Mucosa of gallbladder (tissue), 1 donor: ENCODE data around the gene PLEKHJ1. TPM values are rescaled to one million over a fixed set of nuclear protein-coding genes. Genes with fewer than 3 reads are reported as not detected.
"Not testable (repeated sequence)": the region's sequence is repeated elsewhere in the genome, so short reads cannot be mapped to it uniquely, and the experiment has no call there.

Experiments used
- DNase-seq: peaks from one replicate; pipeline ENCODE4 v3.0.0-alpha.2; 2020; ENCODE audit warnings: low spot score
- total RNA-seq: library from RNA; stranded (reverse); gene quantifications from one replicate; pipeline ENCODE4 v1.2.1, GENCODE V29; 2021
- donor health status: DM: no; HTN: no; CAD: no.

The PLEKHJ1 gene, protein sequence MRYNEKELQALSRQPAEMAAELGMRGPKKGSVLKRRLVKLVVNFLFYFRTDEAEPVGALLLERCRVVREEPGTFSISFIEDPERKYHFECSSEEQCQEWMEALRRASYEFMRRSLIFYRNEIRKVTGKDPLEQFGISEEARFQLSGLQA
- 126 TPM for total RNA-seq

DNA sequence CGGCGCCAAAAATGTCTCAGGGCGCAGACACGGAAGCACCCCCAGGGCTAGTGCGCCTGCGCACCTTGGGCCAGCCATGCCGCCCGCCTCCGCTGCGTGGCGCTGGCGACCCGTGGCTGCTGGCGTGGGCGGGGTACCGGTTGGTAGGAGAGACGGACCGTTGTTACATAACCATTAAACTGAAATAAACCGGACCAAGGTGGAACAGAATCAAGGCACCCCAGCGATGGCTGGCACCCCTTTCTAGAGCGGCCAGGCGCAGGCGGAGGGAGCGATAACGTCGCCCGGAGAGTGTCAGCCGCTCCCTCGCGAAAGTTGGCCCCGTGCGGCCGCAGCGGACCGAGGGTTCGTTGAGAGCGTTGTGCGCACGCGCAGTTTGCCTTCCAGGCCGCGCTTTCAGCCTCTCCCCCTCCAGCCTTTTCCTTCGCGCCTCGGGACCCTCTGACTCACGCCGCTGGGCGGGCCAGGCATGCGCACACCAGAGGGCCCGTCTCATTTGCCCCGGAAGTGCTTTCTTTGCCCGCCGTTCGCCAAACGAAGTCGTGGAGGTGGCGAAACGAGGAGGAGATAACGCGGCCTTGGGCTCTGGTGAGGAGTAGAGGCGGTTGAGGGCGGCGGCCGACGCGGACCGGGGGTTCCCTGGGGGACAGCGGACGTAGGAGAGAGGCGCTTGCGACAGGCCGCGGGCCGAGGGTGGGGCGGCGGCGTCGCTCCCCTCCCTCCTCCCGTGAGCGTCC lies at the start of gene PLEKHJ1, which contains the start of gene SF3A2:
PLEKHJ1 (minus strand) TSS at position 16 of the 737 bp plus-strand sequence. CDS start 81 bp downstream, outside the sequence.
SF3A2 (plus strand) TSS at position 511 of the 737 bp plus-strand sequence. CDS start 6,595 bp downstream, outside the sequence.
- peak; percentile 96 for DNase-seq

DNA sequence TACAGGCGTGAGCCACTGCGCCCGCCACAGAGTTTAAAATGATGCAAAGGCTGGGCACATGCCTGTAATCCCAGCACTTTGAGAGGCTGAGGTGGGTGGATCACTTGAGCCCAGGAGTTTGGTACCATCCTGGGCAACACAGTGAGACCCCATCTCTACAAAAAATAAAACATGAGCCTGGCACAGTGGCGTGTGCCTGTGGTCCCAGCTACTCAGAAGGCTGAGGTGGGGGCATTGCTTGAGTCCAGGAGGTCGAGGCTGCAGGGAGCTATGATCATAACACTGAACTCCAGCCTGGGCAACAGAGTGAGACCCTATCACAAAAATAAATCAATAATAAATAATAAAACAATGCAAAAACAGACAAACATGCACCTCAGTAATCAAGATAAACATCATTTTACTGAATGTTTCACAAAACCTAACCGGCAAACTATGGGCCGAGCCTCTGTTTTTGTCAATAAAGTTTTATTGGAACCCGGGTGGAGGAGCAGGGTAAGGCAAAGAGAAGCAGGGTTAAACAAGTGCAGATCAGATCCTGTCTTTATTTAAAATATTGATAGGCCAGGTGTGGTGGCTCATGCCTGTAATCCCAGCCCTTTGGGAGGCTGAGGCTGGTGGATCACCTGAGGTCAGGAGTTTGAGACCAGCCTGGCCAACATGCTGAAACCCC lies 47.8 kb upstream of the PLEKHJ1 start:
- no peak for DNase-seq

DNA sequence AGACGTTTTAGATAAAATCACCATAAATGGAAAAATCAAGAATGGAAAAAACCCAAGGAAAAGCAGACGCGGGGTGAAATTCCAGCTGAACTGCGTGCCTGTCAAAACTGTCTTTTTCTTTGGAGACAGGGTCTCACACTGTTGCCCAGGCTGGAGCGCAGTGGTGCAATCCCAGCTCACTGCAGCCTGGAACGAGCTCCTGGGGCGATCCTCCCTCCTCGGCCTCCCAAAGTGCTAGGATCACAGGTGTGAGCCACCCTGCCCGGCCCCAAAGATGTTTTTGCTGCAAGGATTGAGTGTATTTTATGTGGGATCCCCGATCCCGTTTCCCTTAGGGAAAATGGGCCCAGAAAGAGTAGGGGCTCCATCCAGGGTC lies 46.7 kb upstream of the PLEKHJ1 start:
- DNase-seq, result no peak

DNA sequence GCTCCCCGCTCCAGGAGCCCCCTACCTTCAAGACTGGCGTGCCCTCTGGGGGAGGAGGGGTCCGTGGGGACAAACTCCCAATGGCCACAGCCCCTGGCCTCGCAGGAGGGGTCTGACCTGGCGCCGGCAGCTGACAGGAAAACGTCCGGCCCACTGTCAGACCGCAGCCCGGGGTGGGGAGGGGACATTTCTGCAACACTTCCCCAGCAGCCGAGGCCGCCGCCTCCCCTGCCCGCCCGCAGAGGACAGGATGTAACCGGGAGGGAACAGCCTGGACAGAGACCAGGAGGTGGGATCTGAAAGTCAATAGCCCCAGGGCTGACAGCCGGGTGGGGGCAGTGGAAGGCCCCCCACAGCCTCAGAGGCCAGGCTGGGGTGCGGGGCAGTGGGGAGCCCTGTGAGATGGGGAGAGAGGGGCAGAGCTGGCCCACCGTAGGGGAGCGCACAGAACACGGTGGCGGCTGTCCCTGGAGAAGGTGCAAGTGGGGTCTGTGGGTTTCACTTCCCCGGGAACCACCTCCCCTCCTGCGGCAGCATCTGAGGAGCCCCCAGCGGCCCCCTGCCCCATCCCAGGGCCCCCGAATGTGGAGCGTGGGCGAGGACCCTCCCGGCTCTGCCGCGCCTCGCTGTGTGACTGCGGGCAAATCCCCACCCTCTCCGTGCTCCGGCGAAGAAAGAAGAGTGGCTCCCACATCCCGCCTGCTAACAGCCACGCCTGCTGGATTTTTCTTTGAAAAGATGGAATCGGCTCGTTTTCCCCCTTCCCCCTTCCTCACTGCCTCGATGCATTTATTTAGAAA lies 46.1 kb upstream of the PLEKHJ1 start, which contains the start of gene PEAK3:
PEAK3 (minus strand) TSS at position 114 of the 800 bp plus-strand sequence. CDS start 1,244 bp downstream, outside the sequence.
- DNase-seq, result peak; percentile 66

DNA sequence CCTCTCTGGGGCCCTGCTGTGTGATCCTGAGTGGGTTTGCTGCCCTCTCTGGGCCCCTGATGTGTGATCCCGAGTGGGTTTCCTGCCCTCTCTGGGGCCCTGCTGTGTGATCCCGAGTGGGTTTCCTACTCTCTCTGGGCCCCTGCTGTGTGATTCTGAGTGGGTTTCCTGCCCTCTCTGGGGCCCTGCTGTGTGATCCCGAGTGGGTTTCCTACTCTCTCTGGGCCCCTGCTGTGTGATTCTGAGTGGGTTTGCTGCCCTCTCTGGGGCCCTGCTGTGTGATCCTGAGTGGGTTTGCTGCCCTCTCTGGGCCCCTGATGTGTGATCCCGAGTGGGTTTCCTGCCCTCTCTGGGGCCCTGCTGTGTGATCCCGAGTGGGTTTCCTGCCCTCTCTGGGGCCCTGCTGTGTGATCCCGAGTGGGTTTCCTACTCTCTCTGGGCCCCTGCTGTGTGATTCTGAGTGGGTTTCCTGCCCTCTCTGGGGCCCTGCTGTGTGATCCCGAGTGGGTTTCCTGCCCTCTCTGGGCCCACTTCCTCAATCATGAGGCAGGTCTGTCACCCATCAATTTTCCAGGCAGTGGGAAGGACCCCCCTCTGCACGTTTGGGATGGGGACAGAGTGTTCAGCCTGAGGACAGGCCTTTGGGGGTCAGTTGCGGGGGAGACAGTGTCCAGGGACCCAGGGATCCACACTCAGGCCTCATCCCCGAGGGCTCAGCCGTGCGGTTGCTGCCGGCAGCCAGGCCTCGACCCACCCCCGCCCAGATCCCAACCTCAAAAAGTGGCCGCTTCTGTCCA lies 45.3 kb upstream of the PLEKHJ1 start:
- DNase-seq, result not testable (repeated sequence)

DNA sequence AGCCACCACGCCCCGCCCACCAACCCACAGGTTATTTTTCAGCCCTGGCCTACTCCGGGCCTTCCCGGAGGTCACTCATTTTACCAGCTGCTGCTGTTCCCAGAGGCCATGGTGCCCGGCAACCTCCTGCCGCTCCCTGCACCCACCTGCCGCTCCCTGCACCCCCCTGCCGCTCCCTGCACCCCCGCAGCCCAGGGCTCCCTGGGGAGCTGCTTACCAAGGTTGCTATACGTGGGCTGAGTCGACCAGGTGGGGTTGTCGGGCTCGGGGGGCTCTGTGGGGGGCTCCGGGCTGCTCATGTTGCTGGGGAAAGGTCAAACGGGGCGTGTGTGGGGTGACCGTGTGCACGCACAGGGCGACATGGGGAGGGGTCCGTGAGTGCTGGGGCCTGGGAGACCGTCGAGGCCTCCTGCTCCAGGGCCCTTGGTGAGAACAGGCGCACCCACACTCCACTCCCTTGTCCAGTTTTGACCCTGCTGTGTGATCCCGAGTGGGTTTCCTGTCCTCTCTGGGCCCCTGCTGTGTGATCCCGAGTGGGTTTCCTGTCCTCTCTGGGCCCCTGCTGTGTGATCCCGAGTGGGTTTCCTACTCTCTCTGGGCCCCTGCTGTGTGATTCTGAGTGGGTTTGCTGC lies 44.6 kb upstream of the PLEKHJ1 start:
- no peak for DNase-seq

DNA sequence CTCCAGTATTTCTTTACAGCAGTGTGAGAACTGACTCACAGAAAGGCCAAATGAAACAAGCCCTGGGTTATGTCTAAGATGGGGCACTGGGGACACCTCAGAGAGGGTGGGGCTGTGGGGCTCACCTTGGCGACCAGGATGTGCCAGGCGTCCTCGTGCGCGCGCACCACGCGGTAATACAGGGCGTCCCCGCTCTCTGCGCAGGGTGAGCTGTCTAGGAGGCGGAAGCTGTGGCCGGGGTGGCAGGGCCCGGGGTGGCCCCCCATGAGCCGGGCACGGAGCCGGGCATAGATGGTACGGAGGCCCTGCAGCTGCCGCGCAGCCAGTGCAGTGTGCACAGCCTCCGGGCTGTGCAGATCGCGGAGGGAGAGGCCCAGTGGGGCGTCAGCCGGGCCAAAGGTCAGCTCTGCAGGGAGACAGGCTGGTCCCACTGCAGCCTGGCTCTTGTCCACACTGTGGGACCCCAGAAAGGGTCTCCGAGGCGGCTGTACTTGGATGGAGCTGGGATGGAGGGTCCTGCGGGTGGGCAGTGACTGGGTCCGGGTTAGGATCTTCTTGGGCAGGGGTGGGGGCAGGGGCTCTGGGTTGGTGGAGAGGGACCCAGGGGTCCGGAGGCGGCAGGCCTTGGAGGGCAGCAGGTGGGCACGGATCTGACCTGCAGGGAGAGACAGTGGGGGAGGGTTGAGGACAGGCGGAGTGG lies 42.5 kb upstream of the PLEKHJ1 start:
- no peak for DNase-seq

DNA sequence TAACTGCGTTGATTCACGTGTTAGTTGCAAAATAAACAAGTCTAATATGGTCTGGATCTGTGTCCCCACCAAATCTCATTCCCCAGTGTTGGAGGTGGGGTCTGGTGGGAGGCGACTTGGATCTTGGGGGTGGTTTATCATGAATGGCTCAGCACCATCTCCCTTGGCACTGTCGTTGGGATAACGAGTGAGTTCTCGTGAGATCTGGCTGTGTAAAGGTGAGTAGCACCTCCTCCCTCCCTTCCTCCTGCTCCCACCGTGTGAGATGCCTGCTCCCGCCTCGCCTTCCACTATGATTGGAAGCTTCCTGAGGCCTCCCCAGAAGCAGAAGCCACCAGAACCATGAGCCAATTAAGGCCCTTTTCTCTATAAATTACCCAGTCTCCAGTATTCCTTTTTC lies 41.0 kb upstream of the PLEKHJ1 start:
- DNase-seq, result no peak

DNA sequence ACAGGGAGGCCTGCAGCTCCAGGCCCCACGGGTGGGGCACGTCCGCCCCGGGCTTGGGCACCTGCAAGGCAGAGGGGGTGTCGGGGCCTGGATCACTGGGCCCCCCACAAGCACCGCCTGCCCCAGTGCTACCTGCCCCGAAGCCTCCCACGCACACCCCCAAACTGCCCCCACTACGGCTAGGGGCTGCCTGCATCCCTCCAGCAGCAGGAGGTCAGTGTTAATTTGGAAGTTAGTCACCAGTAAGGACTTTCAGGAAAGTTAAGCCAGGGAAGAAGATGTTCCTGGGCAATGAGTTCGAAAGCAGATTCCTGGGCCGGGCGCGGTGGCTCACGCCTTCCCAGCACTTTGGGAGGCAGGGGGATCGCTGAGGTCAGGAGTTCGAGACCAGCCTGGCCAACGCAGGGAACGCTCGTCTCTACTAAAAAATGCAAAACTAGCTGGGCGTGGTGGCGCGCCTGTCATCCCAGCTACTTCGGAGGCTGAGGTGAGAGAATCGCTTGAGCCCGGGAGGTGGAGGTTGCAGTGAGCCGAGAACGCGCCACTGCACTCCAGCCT lies 40.4 kb upstream of the PLEKHJ1 start:
- DNase-seq, result no peak

DNA sequence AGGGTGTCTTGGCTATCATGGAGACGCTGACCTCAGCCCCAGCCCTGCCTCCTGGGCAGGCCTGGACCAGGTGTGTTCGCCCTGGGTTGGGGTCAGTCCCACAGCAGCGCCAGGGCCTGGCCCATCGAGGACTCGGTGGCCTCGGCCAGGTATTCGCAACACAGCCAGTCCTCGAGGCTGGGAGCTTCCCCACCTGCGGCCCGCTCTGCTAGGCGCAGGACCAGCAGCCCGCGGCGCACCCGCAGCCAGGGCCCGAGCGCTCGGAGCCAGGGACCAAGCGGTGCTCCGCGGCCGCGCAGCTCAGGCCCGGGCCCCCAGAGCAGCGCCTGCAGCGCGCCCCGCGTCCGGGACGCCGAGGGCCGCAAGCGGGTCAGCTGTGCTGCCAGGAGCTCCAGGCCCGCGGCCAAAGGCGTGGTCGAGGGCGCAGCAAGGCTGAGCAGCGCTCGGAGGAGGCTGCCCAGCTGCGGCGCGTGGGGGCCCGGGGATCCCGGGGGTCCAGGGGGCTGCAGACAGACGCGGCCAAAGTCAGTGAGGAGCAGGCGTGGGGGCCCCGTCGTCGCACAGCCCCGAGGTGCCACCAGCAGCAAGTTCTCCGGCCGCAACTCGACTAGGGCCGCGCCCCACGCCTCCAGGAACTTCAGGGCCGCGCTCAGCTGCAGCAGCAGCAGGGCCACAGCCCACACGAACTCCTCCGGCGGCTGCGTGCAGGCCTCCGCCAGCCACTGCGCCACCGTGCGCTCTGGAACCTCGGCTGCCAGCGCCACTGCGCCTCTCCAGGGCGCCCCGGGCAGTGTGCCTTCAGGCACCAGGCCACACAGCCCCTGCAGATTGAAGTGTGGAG lies 39.7 kb upstream of the PLEKHJ1 start:
- DNase-seq, result no peak

DNA sequence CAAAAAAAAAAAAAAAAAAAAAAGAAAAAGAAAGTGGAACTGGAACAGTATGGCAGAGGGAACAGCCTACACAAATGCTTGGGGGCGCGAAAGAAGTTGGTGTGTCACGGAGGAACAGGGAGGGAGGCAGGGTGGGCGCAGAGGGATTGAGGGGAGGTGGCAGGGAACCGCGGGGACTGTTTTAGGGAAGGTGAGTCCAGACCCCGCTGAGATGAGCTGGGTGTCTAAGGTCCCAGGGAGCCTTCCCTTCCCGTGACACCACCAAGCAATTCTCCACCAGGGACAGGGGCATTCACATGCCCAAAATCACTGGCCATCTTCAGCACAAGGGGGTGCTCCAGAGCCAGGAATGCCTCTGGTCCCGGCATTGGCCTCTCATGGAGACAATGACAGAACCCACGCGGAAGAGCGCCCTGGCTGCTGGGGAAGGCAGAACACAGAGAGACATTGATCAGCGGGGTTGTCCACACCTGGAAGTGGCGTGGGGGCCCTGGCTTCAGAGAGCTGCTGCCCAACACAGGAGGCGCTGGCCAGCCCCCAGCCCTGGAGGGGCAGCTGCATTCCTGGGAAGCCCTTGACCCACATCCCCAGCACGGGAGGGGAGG lies 38.9 kb upstream of the PLEKHJ1 start:
- DNase-seq, result peak; percentile 78

DNA sequence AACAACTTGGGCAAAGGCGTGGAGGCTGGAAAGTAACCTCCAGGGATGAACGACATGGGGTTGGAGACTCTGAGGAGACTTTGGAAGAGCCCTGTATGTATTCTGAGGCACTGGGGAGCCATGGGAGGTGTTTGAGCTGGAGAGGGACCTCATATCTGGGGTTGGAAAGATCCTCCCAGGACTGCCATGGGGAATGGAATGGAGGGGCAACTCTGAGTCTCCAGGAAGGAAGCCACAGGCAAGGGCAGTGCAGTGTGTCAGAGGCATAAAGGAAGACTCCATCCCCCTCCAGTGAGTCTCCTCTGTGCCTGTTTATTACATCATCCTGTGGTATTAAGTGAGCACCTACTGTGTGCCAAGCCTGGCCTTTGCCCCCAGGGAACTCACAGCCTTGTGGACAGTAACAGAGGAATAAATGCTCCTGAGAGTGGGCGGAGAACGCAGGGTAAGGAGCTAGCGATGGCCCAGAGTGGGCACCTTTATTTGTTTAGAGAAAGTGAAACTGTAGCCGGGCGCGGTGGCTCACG lies 38.1 kb upstream of the PLEKHJ1 start:
- no peak for DNase-seq

DNA sequence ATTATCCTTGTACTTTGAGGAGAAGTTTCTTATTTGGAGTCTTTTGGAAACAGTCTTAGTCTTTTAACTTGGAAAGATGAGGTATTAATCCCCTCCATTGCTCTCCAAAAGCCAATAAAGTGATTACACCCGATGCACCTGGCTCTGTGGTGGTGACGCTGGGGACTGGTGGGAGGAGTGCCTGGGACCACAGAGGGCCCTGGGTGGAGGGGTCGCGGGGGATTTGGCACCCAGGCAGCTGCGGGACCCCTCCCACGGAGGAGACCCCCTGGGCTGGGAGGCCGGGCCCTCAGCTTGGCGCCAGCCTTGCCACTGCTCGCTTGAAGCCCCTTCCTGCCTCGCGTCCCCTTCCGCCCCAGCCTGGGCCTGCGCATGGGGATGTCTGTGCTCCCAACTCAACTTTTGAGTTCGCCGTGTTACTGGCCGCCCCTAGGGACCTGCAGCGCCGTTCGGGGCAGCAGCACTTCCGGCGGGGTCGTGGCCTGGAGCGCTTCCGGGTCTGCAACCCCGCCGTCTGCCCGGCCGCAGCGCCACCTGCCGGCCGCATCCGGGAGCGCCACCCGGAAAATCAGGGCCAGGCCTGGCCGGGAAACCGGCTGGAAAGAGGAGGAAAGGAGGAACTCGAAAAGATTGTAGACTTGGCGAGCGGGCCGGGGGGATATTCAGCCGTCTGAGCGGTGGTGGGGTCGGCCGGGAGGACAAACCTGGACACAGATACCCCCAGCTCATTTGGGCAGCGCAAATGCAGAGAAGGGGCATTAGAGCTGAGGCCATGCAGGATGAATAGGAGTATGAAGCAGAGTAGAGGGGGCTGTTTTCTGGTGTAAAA lies 37.4 kb upstream of the PLEKHJ1 start:
- peak; percentile 68 for DNase-seq

DNA sequence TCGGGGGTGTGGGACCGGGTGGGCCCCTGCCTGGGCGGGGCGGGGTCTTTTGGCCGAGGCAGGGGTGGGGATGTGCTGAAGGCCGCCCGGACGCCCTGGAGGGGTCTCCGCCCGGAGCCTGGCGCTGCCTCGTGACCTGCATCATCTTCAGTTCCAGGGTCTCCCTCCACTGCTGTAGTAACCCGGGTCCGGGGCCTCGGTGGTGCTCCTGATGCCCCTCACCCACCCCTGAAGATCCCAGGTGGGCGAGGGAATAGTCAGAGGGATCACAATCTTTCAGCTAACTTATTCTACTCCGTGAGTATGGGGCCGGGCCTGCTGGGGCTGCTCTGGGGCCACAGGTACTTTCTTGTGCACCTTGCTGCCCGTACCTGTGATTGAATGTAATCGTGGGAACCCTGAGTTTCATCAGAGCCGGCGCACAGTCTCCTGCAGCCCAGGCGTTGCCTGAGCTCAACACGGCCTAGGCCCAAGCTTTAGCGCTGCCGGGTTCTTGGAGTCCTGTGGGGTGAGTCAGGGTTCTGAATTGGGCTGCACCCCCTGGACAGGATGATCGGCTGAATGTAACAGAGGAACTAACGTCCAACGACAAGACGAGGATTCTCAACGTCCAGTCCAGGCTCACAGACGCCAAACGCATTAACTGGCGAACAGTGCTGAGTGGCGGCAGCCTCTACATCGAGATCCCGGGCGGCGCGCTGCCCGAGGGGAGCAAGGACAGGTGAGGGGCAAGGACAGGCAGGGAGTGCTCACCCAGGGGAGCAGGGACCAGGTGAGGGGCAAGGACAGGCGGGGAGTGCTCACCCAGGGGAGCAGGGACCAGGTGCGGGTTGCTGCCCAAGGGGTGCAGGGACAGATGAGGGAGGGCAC lies 35.3 kb upstream of the PLEKHJ1 start:
- no peak for DNase-seq

DNA sequence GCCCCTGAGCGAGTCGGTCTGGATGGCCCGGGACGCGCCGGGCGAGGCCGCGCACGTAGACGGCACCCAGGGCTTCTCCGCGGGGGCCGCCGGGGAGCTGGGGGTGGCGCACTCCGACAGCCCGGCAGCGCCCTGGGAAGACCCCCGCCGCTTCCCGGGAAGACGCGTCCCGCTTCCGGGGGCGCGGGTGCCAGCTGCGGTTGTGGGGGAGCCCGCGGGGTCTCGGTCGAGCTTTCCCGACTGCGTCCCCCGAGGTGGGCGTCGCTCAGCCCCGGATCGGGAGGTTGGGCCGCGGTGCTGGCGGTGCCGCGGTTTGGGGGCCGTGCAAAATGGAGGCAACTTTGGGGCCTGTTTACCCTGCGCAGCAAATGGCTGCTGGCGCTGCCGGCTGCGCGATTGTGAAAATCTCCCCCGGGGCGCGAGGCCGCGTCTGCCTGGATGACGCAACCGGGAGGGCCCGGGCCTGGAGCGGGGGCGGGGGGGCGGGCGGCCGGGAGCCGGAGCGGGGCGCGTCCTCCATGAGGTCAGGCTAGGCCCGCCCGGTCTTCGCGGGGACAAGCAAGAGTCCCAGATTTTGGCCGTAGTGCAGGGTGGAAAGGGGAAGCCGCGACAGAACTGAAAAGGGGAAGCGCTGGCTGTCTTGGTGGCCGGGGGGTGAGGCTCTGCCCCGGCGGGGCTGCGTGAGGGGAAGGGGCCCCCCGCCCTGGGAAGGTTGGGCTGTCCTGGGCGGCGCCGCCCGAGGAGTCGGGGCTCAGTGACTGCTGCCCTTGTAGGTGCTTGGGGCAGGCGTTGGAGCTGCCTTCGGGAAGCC lies 34.5 kb upstream of the PLEKHJ1 start:
- peak; percentile 84 for DNase-seq

DNA sequence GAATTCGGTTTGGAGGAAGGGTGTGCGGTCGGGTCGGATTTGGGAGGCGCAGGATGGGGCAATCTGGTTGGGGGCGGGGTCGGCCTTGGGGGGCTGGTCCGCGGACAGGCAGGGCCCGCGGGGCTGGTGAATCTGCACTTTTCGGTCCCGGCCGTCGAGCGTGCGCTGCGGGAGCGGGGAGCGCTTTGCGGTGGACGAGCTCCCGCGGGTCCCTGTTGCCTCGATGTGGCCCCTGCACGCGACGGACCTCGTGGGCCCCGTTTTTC lies 34.0 kb upstream of the PLEKHJ1 start:
- DNase-seq, result no peak
